Lung (tissue), 12 donors: ENCODE data around the gene JPH3. TPM values are rescaled to one million over a fixed set of nuclear protein-coding genes. Genes with fewer than 3 reads are reported as not detected.

Source experiments
- ATAC-seq: fragments of 200-7000 bp; cut with Tn5 transposase; one replicate; pipeline ENCODE4 v1.9.1; 2020; ENCODE audit warnings: moderate number of reproducible peaks; ENCODE audit not compliant: insufficient read depth, low FRiP score
- DNase-seq, 3 donors: peaks; one replicate each; pipeline ENCODE4 v3.0.0-alpha.2; 2013 to 2017
- H3K27ac ChIP-seq, 2 donors: one replicate each; pipeline ENCODE4 v1.5.1; 2013; ENCODE audit warnings: mild to moderate bottlenecking in 2 of 2, moderate library complexity in 2 of 2, control low read depth in 1 of 2, inconsistent platforms in 1 of 2, low read depth in 1 of 2, low read length in 1 of 2
- H3K27me3 ChIP-seq, 3 donors: one replicate each; pipeline ENCODE4 v1.5.1; 2013; ENCODE audit warnings: low read length in 2 of 3; ENCODE audit not compliant: control insufficient read depth in 3 of 3, insufficient read depth in 3 of 3
- H3K36me3 ChIP-seq, 4 donors: one replicate each; pipeline ENCODE4 v1.5.1; 2013; ENCODE audit warnings: low read length in 4 of 4, mild to moderate bottlenecking in 1 of 4, moderate library complexity in 1 of 4; ENCODE audit not compliant: control insufficient read depth in 4 of 4, insufficient read depth in 4 of 4
- H3K4me1 ChIP-seq, 5 donors: one replicate each; pipeline ENCODE4 v1.5.1; 2013; ENCODE audit warnings: low read length in 5 of 5, mild to moderate bottlenecking in 2 of 5, moderate library complexity in 1 of 5; ENCODE audit not compliant: control insufficient read depth in 5 of 5, insufficient read depth in 5 of 5
- H3K4me3 ChIP-seq: one replicate; pipeline ENCODE4 v1.5.1; 2013; ENCODE audit warnings: mild to moderate bottlenecking, control low read depth, moderate library complexity
- H3K9ac ChIP-seq, 2 donors: one replicate each; pipeline ENCODE4 v1.5.1; 2013; ENCODE audit warnings: low read length in 2 of 2, control low read depth in 1 of 2; ENCODE audit not compliant: insufficient read depth in 1 of 2
- H3K9me3 ChIP-seq, 4 donors: one replicate each; pipeline ENCODE4 v1.5.1; 2013; ENCODE audit warnings: low read length in 3 of 4, mild to moderate bottlenecking in 1 of 4, moderate library complexity in 1 of 4; ENCODE audit not compliant: control insufficient read depth in 4 of 4, insufficient read depth in 3 of 4
- CTCF ChIP-seq: IDR thresholded peaks from 2 replicates; pipeline ENCODE4 v1.5.1; 2012; ENCODE audit warnings: mild to moderate bottlenecking; ENCODE audit errors: control extremely low read depth, extremely low read depth
- WGBS, 2 donors: extraction: QIAGEN DNeasy Blood & Tissue Kit; methylation state at CpG; one replicate each; pipeline ENCODE4 v1.1.7; 2013; 5-methylcytosine and 5-hydroxymethylcytosine counted together
- polyA plus RNA-seq, 2 donors: library from polyadenylated mRNA; stranded (reverse); fragments of 200-250 nt; gene quantifications; one replicate each; pipeline ENCODE4 v1.2.1, GENCODE V29; 2013
- total RNA-seq, 2 donors: library from RNA; depleted of rRNA in 1 of 2; stranded (reverse); fragments of >200 nt in 1 of 2; gene quantifications; one replicate each; pipeline ENCODE4 v1.2.1, GENCODE V29; 2014 to 2021
- donor health status: control.
- donor health status: control.
- donor health status: Bipolar disorder and iron deficiency.
- donor health status: healthy.
- donor health status: DM: yes; HTN: yes; CAD: no.

The JPH3 gene
- total and polyA plus RNA-seq, 4 donors = 0.04 to 0.68 (median 0.13) TPM

GRCh38 chr16:87707097-87707496 is 104.8 kb downstream of the JPH3 start:
- no peak for TF ChIP-seq CTCF
- Histone ChIP-seq H3K27me3 (no peaks in the 10 kb centered on the region), H3K27ac (no peak overlapping the region), H3K9me3 (peaks cover 0 to 3% (median 0%) of the 10 kb centered on the region in 4 donors), H3K36me3 (peaks cover 0 to 53% (median 11%) of the 10 kb centered on the region in 4 donors), H3K9ac (no peak overlapping the region), H3K4me3 (no peak overlapping the region), H3K4me1 (peaks cover 0 to 36% (median 0%) of the 10 kb centered on the region in 5 donors)
- 91 to 92% methylated on average over 17 of the region's 17 CpGs for WGBS, 2 donors
- DNase-seq (no peak), ATAC-seq (no peak)

- TF ChIP-seq CTCF = no peak
- no peak overlapping the region for H3K4me3 ChIP-seq
- no peak overlapping the region for H3K27ac ChIP-seq
- no peak overlapping the region for H3K9ac ChIP-seq
- 93 to 96% methylated on average over 45 of the region's 45 CpGs for WGBS, 2 donors
- DNase-seq (no peak), ATAC-seq (no peak)
- no peaks in the 10 kb centered on the region for H3K27me3 ChIP-seq
- H3K9me3 ChIP-seq = peaks cover 0 to 3% (median 0%) of the 10 kb centered on the region in 4 donors
- peaks cover 0 to 54% (median 11%) of the 10 kb centered on the region in 4 donors for H3K36me3 ChIP-seq
- peaks cover 0 to 27% (median 0%) of the 10 kb centered on the region in 5 donors for H3K4me1 ChIP-seq
These were observed 105.6 kb downstream of the JPH3 start for GRCh38 chr16:87707714-87708580.

- 96 to 97% methylated on average over 49 of the region's 49 CpGs for WGBS, 2 donors
- no peak for DNase-seq
- H3K9ac ChIP-seq = no peak overlapping the region
- H3K9me3 ChIP-seq = peaks cover 0 to 3% (median 0%) of the 10 kb centered on the region in 4 donors
- H3K4me3 ChIP-seq = no peak overlapping the region
- H3K27ac ChIP-seq = no peak overlapping the region
- ATAC-seq = no peak
- no peaks in the 10 kb centered on the region for H3K27me3 ChIP-seq
- peaks cover 0 to 51% (median 11%) of the 10 kb centered on the region in 4 donors for H3K36me3 ChIP-seq
- H3K4me1 ChIP-seq = peaks cover 0 to 17% (median 0%) of the 10 kb centered on the region in 5 donors
- TF ChIP-seq CTCF = no peak
These were observed 106.8 kb downstream of the JPH3 start for GRCh38 chr16:87708881-87709638.
